ENCODE measurements around the gene ARSA. TPM values are rescaled to one million over a fixed set of nuclear protein-coding genes. Genes with fewer than 3 reads are reported as not detected.
A peak's percentile ranks its signal among the peaks of the same experiment; 100 is the strongest.

Gene ARSA
- polyA plus RNA-seq, 3 donors = 11.9 to 85.2 (median 12.1) TPM

DNA sequence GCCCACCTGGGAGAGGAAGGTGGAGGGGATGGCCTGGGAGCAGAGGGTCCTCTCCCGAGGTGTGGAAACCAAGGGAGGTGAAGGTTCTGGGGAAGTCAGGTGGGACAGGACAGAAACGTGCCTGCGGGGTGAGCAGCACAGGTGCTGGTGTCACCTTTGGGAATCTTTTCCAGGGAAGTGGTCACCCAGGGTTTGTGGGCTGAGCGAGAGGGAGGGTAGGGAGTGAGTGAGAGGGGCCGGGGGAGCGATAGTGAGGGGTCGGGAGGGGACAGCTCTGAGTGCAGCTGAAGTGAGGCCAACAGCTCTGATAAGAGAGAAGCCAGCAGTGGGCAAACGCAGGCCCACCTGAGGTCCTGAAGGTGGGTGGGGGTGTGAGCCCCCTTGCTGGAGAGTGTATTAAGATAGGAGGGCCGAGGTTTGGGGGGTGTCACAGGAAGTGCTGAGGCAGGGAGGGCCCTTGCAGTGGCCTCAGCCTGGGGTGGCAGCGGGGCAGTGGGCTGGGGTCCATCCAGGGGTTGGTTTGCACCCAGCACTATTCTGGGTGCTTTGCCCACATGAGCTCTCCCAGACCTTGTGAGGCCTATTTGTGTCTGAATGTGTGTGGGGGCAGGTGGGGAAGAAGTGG is 43.1 kb upstream of the ARSA start:
- Mint-ChIP-seq H3K36me3 (peaks cover 0 to 6% of the 10 kb centered on the region in 2 donors), H3K27me3 (ENCODE audit: low read depth in 3 of 3) (peaks cover 48 to 60% (median 50%) of the 10 kb centered on the region in 3 donors), H3K4me1 (peaks cover 13% of the 10 kb centered on the region), H3K27ac (no peak overlapping the region), H3K4me3 (peak overlapping the region in 1 of 2 donors; percentile 49), H3K9me3 (peaks cover 0 to 12% (median 8%) of the 10 kb centered on the region in 7 donors)
- peaks cover 3 to 16% of the 10 kb centered on the region in 2 donors for H3K9me3 ChIP-seq (replicated peaks in 1 of 2; ENCODE audit: control insufficient read depth in 1 of 2, insufficient read depth in 1 of 2, low read length in 2 of 2)
- H3K79me2 ChIP-seq (ENCODE audit: insufficient read depth, low read length) = no peaks in the 10 kb centered on the region
- no peak overlapping the region for H2AFZ ChIP-seq (ENCODE audit: insufficient read depth, low read depth, low read length, poor library complexity, severe bottlenecking)
- no peak for DNase-seq
- no peak overlapping the region for H3K4me2 ChIP-seq (replicated peaks; ENCODE audit: extremely low read depth, low read length, poor library complexity, severe bottlenecking)
- intact Hi-C loops (cut with micrococcal nuclease) = no loop called here
- H3K27ac ChIP-seq (ENCODE audit: low read depth in 1 of 2, low read length in 2 of 2) = no peak overlapping the region
- no peaks in the 10 kb centered on the region for H4K20me1 ChIP-seq (ENCODE audit: insufficient read depth, low read length)
- 69% methylated on average over 10 of the region's 10 CpGs for WGBS (ENCODE audit: insufficient coverage)
- H3K4me3 ChIP-seq (replicated peaks in 1 of 3; ENCODE audit: low read depth in 2 of 3, low read length in 3 of 3) = no peak overlapping the region
- peaks cover 12 to 14% of the 10 kb centered on the region in 2 donors for H3K4me1 ChIP-seq (ENCODE audit: control insufficient read depth in 1 of 2, insufficient read depth in 2 of 2, low read length in 2 of 2)
- TF ChIP-seq, protein P1, sequence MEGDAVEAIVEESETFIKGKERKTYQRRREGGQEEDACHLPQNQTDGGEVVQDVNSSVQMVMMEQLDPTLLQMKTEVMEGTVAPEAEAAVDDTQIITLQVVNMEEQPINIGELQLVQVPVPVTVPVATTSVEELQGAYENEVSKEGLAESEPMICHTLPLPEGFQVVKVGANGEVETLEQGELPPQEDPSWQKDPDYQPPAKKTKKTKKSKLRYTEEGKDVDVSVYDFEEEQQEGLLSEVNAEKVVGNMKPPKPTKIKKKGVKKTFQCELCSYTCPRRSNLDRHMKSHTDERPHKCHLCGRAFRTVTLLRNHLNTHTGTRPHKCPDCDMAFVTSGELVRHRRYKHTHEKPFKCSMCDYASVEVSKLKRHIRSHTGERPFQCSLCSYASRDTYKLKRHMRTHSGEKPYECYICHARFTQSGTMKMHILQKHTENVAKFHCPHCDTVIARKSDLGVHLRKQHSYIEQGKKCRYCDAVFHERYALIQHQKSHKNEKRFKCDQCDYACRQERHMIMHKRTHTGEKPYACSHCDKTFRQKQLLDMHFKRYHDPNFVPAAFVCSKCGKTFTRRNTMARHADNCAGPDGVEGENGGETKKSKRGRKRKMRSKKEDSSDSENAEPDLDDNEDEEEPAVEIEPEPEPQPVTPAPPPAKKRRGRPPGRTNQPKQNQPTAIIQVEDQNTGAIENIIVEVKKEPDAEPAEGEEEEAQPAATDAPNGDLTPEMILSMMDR (IDR thresholded peaks at IDR 0.05) = no peak
- H3K27me3 ChIP-seq (ENCODE audit: control insufficient read depth in 2 of 2, insufficient read depth in 2 of 2, low read length in 2 of 2) = peaks cover 18 to 47% of the 10 kb centered on the region in 2 donors
- no peak overlapping the region for H3K9ac ChIP-seq (ENCODE audit: insufficient read depth, low read length, poor library complexity, severe bottlenecking)
- H3K36me3 ChIP-seq (replicated peaks in 1 of 2; ENCODE audit: control insufficient read depth in 1 of 2, insufficient read depth in 2 of 2, low read length in 2 of 2) = no peaks in the 10 kb centered on the region

DNA sequence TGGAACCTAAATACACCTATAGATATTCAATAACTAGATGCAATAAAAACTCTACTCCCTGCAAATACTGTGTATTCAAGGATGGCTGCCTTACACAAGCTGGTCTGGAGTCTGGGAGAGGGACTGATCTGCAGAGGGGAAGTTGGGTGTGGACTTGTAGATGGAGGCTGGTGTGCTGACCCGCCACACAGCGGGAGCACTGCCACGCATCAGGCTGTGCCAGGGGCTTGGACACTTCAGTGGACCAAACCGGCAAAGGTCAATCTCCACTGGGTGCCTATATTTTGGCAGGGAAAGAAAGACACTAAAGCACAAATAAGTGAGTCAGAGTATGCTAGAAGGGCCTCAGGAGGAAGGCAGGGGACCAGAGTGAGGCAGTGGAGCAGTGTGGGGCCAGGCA is 42.6 kb upstream of the ARSA start:
- H3K36me3 Mint-ChIP-seq = peaks cover 0 to 6% of the 10 kb centered on the region in 2 donors
- TF ChIP-seq, protein P1 (IDR thresholded peaks at IDR 0.05) = no peak
- H3K9me3 Mint-ChIP-seq = peaks cover 0 to 11% (median 7%) of the 10 kb centered on the region in 7 donors
- H3K27me3 Mint-ChIP-seq (ENCODE audit: low read depth in 3 of 3) = peaks cover 43 to 55% (median 45%) of the 10 kb centered on the region in 3 donors
- H3K4me1 ChIP-seq (ENCODE audit: control insufficient read depth in 1 of 2, insufficient read depth in 2 of 2, low read length in 2 of 2) = peaks cover 12 to 14% of the 10 kb centered on the region in 2 donors
- no peak for DNase-seq
- H2AFZ ChIP-seq (ENCODE audit: insufficient read depth, low read depth, low read length, poor library complexity, severe bottlenecking) = no peak overlapping the region
- no peak overlapping the region for H3K4me2 ChIP-seq (replicated peaks; ENCODE audit: extremely low read depth, low read length, poor library complexity, severe bottlenecking)
- no peak overlapping the region for H3K4me3 Mint-ChIP-seq
- no peaks in the 10 kb centered on the region for H3K79me2 ChIP-seq (ENCODE audit: insufficient read depth, low read length)
- H3K4me1 Mint-ChIP-seq = peaks cover 13% of the 10 kb centered on the region
- H3K9ac ChIP-seq (ENCODE audit: insufficient read depth, low read length, poor library complexity, severe bottlenecking) = no peak overlapping the region
- H3K27me3 ChIP-seq (ENCODE audit: control insufficient read depth in 2 of 2, insufficient read depth in 2 of 2, low read length in 2 of 2) = peaks cover 16 to 42% of the 10 kb centered on the region in 2 donors
- no peaks in the 10 kb centered on the region for H4K20me1 ChIP-seq (ENCODE audit: insufficient read depth, low read length)
- intact Hi-C loops (cut with micrococcal nuclease) = no loop called here
- H3K4me3 ChIP-seq (replicated peaks in 1 of 3; ENCODE audit: low read depth in 2 of 3, low read length in 3 of 3) = no peak overlapping the region
- H3K27ac ChIP-seq (ENCODE audit: low read depth in 1 of 2, low read length in 2 of 2) = no peak overlapping the region
- H3K9me3 ChIP-seq (replicated peaks in 1 of 2; ENCODE audit: control insufficient read depth in 1 of 2, insufficient read depth in 1 of 2, low read length in 2 of 2) = peaks cover 3 to 12% of the 10 kb centered on the region in 2 donors
- H3K27ac Mint-ChIP-seq = peak overlapping the region in 1 of 7 donors; percentile 3
- 76% methylated on average over 4 of the region's 4 CpGs for WGBS (ENCODE audit: insufficient coverage)
- H3K36me3 ChIP-seq (replicated peaks in 1 of 2; ENCODE audit: control insufficient read depth in 1 of 2, insufficient read depth in 2 of 2, low read length in 2 of 2) = no peaks in the 10 kb centered on the region

Data from CD14-positive monocyte (primary cell).